Measurements from ENCODE around the gene RSBN1. TPM values are rescaled to one million over a fixed set of nuclear protein-coding genes. Genes with fewer than 3 reads are reported as not detected.
A peak's percentile ranks its signal among the peaks of the same experiment; 100 is the strongest.

The RSBN1 gene
- polyA plus RNA-seq, 1 of the 3 experiments (the other 2 are of a cell fraction) = 4.0 TPM

- TF ChIP-seq, protein P1, sequence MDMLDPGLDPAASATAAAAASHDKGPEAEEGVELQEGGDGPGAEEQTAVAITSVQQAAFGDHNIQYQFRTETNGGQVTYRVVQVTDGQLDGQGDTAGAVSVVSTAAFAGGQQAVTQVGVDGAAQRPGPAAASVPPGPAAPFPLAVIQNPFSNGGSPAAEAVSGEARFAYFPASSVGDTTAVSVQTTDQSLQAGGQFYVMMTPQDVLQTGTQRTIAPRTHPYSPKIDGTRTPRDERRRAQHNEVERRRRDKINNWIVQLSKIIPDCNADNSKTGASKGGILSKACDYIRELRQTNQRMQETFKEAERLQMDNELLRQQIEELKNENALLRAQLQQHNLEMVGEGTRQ (IDR thresholded peaks at IDR 0.05; ENCODE audit: borderline replicate concordance, low read depth, low read length) = no peak
- TF ChIP-seq RCOR1 (IDR thresholded peaks at IDR 0.05; ENCODE audit: low read length) (no peak), NRF1 (IDR thresholded peaks at IDR 0.05; ENCODE audit: low read depth, low read length) (no peak), ELF1 (IDR thresholded peaks at IDR 0.05) (no peak)
Observed at GRCh38 chr1:113836534-113836933, 24.3 kb upstream of the RSBN1 start (continued).

DNA sequence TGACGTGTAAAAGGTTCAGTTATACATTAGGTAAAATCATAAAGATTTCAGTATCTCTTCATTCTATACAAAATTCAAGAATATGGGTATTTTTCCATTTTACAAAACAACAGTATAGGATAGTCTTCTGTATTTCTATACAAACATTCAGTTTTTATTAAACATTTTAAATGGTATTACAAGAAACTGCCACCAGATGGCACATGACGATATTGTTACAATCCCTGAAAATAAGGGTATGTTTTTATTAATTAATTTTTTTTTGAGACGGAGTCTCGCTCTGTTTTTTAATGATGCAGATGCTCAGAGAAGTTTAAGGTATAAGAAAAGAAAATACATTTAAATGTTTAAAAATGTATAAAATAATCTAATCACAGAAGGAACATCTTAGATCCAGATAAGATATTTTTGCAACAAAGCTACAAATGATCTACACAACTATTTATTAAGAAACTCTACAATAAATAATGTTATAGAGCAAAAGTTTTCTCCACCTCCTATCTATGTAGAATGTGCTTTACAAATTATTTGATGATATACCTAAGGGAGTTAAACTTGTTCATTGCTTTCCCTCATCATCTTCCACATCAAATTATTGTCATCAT is 23.5 kb upstream of the RSBN1 start:
- TF ChIP-seq RAD21 (IDR thresholded peaks at IDR 0.05; ENCODE audit: low read length) (peak; percentile 70), SMC3 (IDR thresholded peaks at IDR 0.05; ENCODE audit: low read depth, low read length) (peak; percentile 53)
- TF ChIP-seq, protein P2, sequence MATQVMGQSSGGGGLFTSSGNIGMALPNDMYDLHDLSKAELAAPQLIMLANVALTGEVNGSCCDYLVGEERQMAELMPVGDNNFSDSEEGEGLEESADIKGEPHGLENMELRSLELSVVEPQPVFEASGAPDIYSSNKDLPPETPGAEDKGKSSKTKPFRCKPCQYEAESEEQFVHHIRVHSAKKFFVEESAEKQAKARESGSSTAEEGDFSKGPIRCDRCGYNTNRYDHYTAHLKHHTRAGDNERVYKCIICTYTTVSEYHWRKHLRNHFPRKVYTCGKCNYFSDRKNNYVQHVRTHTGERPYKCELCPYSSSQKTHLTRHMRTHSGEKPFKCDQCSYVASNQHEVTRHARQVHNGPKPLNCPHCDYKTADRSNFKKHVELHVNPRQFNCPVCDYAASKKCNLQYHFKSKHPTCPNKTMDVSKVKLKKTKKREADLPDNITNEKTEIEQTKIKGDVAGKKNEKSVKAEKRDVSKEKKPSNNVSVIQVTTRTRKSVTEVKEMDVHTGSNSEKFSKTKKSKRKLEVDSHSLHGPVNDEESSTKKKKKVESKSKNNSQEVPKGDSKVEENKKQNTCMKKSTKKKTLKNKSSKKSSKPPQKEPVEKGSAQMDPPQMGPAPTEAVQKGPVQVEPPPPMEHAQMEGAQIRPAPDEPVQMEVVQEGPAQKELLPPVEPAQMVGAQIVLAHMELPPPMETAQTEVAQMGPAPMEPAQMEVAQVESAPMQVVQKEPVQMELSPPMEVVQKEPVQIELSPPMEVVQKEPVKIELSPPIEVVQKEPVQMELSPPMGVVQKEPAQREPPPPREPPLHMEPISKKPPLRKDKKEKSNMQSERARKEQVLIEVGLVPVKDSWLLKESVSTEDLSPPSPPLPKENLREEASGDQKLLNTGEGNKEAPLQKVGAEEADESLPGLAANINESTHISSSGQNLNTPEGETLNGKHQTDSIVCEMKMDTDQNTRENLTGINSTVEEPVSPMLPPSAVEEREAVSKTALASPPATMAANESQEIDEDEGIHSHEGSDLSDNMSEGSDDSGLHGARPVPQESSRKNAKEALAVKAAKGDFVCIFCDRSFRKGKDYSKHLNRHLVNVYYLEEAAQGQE (IDR thresholded peaks at IDR 0.05; ENCODE audit: low read depth, low read length) = no peak
- TF ChIP-seq, protein P3, sequence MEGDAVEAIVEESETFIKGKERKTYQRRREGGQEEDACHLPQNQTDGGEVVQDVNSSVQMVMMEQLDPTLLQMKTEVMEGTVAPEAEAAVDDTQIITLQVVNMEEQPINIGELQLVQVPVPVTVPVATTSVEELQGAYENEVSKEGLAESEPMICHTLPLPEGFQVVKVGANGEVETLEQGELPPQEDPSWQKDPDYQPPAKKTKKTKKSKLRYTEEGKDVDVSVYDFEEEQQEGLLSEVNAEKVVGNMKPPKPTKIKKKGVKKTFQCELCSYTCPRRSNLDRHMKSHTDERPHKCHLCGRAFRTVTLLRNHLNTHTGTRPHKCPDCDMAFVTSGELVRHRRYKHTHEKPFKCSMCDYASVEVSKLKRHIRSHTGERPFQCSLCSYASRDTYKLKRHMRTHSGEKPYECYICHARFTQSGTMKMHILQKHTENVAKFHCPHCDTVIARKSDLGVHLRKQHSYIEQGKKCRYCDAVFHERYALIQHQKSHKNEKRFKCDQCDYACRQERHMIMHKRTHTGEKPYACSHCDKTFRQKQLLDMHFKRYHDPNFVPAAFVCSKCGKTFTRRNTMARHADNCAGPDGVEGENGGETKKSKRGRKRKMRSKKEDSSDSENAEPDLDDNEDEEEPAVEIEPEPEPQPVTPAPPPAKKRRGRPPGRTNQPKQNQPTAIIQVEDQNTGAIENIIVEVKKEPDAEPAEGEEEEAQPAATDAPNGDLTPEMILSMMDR (IDR thresholded peaks at IDR 0.05) = peak; percentile 71
- Histone ChIP-seq H3K4me2 (no peak overlapping the region), H3K9me2 (no peaks in the 10 kb centered on the region), H3K79me2 (ENCODE audit: insufficient read depth) (no peaks in the 10 kb centered on the region), H3F3A (replicated peaks; ENCODE audit: insufficient read depth) (peaks cover 3% of the 10 kb centered on the region), H3K9ac (no peak overlapping the region), H3K4me1 (ENCODE audit: control insufficient read depth in 1 of 2, insufficient read depth in 2 of 2, low read depth in 1 of 2, low read length in 1 of 2) (peaks cover 0 to 6% of the 10 kb centered on the region in 2 experiments; a peak in 1 of 4 replicates), H3K36me3 (replicated peaks in 1 of 2; ENCODE audit: control insufficient read depth in 1 of 2, insufficient read depth in 2 of 2, low read length in 1 of 2) (no peaks in the 10 kb centered on the region), H3K27ac (ENCODE audit: low read depth in 2 of 2, low read length in 1 of 2) (no peak overlapping the region), H3K27me3 (ENCODE audit: insufficient read depth) (no peaks in the 10 kb centered on the region), H2AFZ (ENCODE audit: low read depth) (peak overlapping the region; percentile 62; the same call in 1 of the 2 replicates), H4K20me1 (ENCODE audit: insufficient read depth) (no peaks in the 10 kb centered on the region), H3K9me3 (no peaks in the 10 kb centered on the region), H3K4me3 (ENCODE audit: low read depth in 2 of 2, low read length in 1 of 2) (no peak overlapping the region; a peak in 1 of 4 replicates)
- ChIA-PET POLR2A (no interaction called here), CTCF (interaction anchor here (0.6 to 2.4 kb wide), 30 partner anchors 12 to 447 kb away, joined by 3 to 14 read pairs (median 4); partner anchors contain the start of genes AP4B1, HIPK1, OLFML3 and RSBN1)
- DNase-seq = peak; percentile 51
- WGBS (ENCODE audit: low lambda C conversion rate) = 5% methylated on average over 4 of the region's 4 CpGs
